GM12878 (cell line): Measurements from ENCODE around the gene ACAP1. TPM values are rescaled to one million over a fixed set of nuclear protein-coding genes. Genes with fewer than 3 reads are reported as not detected.

ENCODE experiments used
- CBX3 ChIP-seq: fragments of 200-600 bp; sonication (generic); IDR thresholded peaks from 2 replicates; pipeline ENCODE4 v1.6.1; 2016; ENCODE audit warnings: low read depth, borderline replicate concordance
- CBX5 ChIP-seq: sonication (generic); IDR thresholded peaks from 2 replicates; pipeline ENCODE4 v1.6.1; 2016; ENCODE audit warnings: low read depth, moderate library complexity, mild to moderate bottlenecking, inconsistent platforms
- CHD1 ChIP-seq: IDR thresholded peaks from 2 replicates; pipeline ENCODE4 v1.6.1; 2012; ENCODE audit warnings: low read depth, low read length, improper control_type of control experiment
- CREM ChIP-seq: IDR thresholded peaks from 2 replicates; pipeline ENCODE4 v1.6.1; 2014; ENCODE audit warnings: antibody characterized with exemption, low read depth
- EGR1 ChIP-seq, 2 experiments: IDR thresholded peaks; 1 replicate in 1 of 2; 2 replicates in 1 of 2; pipeline ENCODE4 v1.6.1; 2011 to 2012; ENCODE audit warnings: low read depth in 2 of 2, low read length in 2 of 2, borderline replicate concordance in 1 of 2, mild to moderate bottlenecking in 1 of 2, moderate library complexity in 1 of 2
- IKZF1 ChIP-seq: fragments of 450-650 bp; conservative IDR thresholded peaks from 2 replicates; pipeline ENCODE4 v1.6.1; 2017; ENCODE audit warnings: antibody characterized with exemption, mild to moderate bottlenecking
- JUND ChIP-seq: IDR thresholded peaks from 2 replicates; pipeline ENCODE4 v1.6.1; 2012; ENCODE audit warnings: low read depth, mild to moderate bottlenecking, low read length, improper control_type of control experiment, moderate library complexity
- KAT2A ChIP-seq: conservative IDR thresholded peaks from 2 replicates; pipeline ENCODE4 v1.6.1; 2011; ENCODE audit warnings: low read depth, low read length; ENCODE audit not compliant: control insufficient read depth
- MEF2B ChIP-seq: fragments of 450-650 bp; IDR thresholded peaks from 2 replicates; pipeline ENCODE4 v1.6.1; 2018; ENCODE audit warnings: mild to moderate bottlenecking, moderate library complexity; ENCODE audit not compliant: partially characterized antibody, poor library complexity, severe bottlenecking
- RAD21 ChIP-seq: IDR thresholded peaks from 2 replicates; pipeline ENCODE4 v1.6.1; 2011; ENCODE audit warnings: mild to moderate bottlenecking, low read depth, low read length, moderate library complexity; ENCODE audit not compliant: insufficient read depth
- SIX5 ChIP-seq: IDR thresholded peaks from 2 replicates; pipeline ENCODE4 v1.6.1; 2011; ENCODE audit warnings: mild to moderate bottlenecking, low read depth, low read length, moderate library complexity; ENCODE audit not compliant: severe bottlenecking
- SMAD1 ChIP-seq: fragments of 450-650 bp; IDR thresholded peaks from 2 replicates; pipeline ENCODE4 v1.6.1; 2018; ENCODE audit warnings: mild to moderate bottlenecking, low read depth; ENCODE audit not compliant: partially characterized antibody
- SRF ChIP-seq, 2 experiments: IDR thresholded peaks; 2 replicates each; pipeline ENCODE4 v1.6.1; 2011; ENCODE audit warnings: low read depth in 2 of 2, low read length in 2 of 2, mild to moderate bottlenecking in 1 of 2, moderate library complexity in 1 of 2
- STAT3 ChIP-seq: IDR thresholded peaks from 2 replicates; pipeline ENCODE4 v1.6.1; 2011; ENCODE audit warnings: low read depth, low read length, improper control_type of control experiment
- YY1 ChIP-seq: IDR thresholded peaks from 2 replicates; pipeline ENCODE4 v1.6.1; 2011; ENCODE audit warnings: low read depth, mild to moderate bottlenecking, low read length
- ZNF217 ChIP-seq: fragments of 450-650 bp; IDR thresholded peaks from 2 replicates; pipeline ENCODE4 v1.6.1; 2017; ENCODE audit warnings: antibody characterized with exemption, mild to moderate bottlenecking
- polyA plus RNA-seq, 11 experiments: library from polyadenylated mRNA; depleted of rRNA in 4 of 11; unstranded in 6 of 11; stranded (reverse) in 5 of 11; fragments of >200 nt; fragmentation: Nextera tagmentation in 4 of 11; fragmentation: Illumina TruSeq in 1 of 11; extraction: Ambion mirVana in 4 of 11; extraction: Trizol in 1 of 11; gene quantifications; 1 replicate in 1 of 11; 2 replicates in 10 of 11; pipeline versions ENCODE4 v1.2.1 to v1.2.3, GENCODE V29; 2011 to 2016; ENCODE audit warnings: inconsistent platforms in 2 of 11, missing spikeins in 2 of 11, low read depth in 1 of 11
- total RNA-seq, 4 experiments: library from RNA; depleted of rRNA in 3 of 4; stranded (reverse); fragments of >200 nt in 3 of 4; fragmentation: Illumina TruSeq in 1 of 4; extraction: Trizol in 1 of 4; gene quantifications; 2 replicates each; pipeline versions ENCODE4 v1.2.1 to v1.2.3, GENCODE V29; 2013 to 2021
- TF ChIP-seq, protein P1 (sequence below): fragments of 450-650 bp; IDR thresholded peaks from 2 replicates; pipeline ENCODE4 v1.6.1; 2016; ENCODE audit warnings: mild to moderate bottlenecking, moderate library complexity, borderline replicate concordance
- TF ChIP-seq, protein P2 (sequence below): fragments of 450-650 bp; IDR thresholded peaks from 2 replicates; pipeline ENCODE4 v1.6.1; 2017; ENCODE audit warnings: mild to moderate bottlenecking, moderate library complexity

ACAP1 gene
- total and polyA plus RNA-seq, 10 of the 15 experiments (the other 5 are each of a cell fraction or from before 2014, with no cell fraction given): 5.7 to 245 (median 118) TPM

- TF ChIP-seq CBX5: no peak
- TF ChIP-seq IKZF1: no peak
- 0 out of 2 replicates have a peak, but pooled peaks have one; percentile 52 for TF ChIP-seq CHD1
- TF ChIP-seq RAD21: no peak
- TF ChIP-seq JUND: no peak
- no peak for TF ChIP-seq SRF (IDR thresholded peaks at IDR 0.05; ENCODE audit: low read depth in 2 of 2, low read length in 2 of 2)
- TF ChIP-seq SIX5: peak; percentile 28
- peak in 1 of 2 experiments; percentile 62; a peak in 2 of 3 replicates for TF ChIP-seq EGR1 (IDR thresholded peaks at IDR 0.05; ENCODE audit: borderline replicate concordance in 1 of 2, low read depth in 2 of 2, low read length in 2 of 2)
- no peak for TF ChIP-seq KAT2A
- no peak for TF ChIP-seq STAT3
- TF ChIP-seq, protein P1, sequence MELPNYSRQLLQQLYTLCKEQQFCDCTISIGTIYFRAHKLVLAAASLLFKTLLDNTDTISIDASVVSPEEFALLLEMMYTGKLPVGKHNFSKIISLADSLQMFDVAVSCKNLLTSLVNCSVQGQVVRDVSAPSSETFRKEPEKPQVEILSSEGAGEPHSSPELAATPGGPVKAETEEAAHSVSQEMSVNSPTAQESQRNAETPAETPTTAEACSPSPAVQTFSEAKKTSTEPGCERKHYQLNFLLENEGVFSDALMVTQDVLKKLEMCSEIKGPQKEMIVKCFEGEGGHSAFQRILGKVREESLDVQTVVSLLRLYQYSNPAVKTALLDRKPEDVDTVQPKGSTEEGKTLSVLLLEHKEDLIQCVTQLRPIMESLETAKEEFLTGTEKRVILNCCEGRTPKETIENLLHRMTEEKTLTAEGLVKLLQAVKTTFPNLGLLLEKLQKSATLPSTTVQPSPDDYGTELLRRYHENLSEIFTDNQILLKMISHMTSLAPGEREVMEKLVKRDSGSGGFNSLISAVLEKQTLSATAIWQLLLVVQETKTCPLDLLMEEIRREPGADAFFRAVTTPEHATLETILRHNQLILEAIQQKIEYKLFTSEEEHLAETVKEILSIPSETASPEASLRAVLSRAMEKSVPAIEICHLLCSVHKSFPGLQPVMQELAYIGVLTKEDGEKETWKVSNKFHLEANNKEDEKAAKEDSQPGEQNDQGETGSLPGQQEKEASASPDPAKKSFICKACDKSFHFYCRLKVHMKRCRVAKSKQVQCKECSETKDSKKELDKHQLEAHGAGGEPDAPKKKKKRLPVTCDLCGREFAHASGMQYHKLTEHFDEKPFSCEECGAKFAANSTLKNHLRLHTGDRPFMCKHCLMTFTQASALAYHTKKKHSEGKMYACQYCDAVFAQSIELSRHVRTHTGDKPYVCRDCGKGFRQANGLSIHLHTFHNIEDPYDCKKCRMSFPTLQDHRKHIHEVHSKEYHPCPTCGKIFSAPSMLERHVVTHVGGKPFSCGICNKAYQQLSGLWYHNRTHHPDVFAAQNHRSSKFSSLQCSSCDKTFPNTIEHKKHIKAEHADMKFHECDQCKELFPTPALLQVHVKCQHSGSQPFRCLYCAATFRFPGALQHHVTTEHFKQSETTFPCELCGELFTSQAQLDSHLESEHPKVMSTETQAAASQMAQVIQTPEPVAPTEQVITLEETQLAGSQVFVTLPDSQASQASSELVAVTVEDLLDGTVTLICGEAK: no peak
- TF ChIP-seq MEF2B: no peak
- no peak for TF ChIP-seq SMAD1
- TF ChIP-seq ZNF217: no peak
- TF ChIP-seq CBX3: no peak
- TF ChIP-seq CREM: no peak
- TF ChIP-seq YY1: peak; percentile 92
- TF ChIP-seq, protein P2, sequence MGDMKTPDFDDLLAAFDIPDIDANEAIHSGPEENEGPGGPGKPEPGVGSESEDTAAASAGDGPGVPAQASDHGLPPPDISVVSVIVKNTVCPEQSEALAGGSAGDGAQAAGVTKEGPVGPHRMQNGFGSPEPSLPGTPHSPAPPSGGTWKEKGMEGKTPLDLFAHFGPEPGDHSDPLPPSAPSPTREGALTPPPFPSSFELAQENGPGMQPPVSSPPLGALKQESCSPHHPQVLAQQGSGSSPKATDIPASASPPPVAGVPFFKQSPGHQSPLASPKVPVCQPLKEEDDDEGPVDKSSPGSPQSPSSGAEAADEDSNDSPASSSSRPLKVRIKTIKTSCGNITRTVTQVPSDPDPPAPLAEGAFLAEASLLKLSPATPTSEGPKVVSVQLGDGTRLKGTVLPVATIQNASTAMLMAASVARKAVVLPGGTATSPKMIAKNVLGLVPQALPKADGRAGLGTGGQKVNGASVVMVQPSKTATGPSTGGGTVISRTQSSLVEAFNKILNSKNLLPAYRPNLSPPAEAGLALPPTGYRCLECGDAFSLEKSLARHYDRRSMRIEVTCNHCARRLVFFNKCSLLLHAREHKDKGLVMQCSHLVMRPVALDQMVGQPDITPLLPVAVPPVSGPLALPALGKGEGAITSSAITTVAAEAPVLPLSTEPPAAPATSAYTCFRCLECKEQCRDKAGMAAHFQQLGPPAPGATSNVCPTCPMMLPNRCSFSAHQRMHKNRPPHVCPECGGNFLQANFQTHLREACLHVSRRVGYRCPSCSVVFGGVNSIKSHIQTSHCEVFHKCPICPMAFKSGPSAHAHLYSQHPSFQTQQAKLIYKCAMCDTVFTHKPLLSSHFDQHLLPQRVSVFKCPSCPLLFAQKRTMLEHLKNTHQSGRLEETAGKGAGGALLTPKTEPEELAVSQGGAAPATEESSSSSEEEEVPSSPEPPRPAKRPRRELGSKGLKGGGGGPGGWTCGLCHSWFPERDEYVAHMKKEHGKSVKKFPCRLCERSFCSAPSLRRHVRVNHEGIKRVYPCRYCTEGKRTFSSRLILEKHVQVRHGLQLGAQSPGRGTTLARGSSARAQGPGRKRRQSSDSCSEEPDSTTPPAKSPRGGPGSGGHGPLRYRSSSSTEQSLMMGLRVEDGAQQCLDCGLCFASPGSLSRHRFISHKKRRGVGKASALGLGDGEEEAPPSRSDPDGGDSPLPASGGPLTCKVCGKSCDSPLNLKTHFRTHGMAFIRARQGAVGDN: no peak
These were observed 7.4 kb upstream of the ACAP1 start, which contains the start of gene NEURL4 (continued) for GRCh38 chr17:7328840-7329373.
